GM20000 (cell line): ENCODE data around the gene CD48.
"Not testable (repeated sequence)": the region's sequence is repeated elsewhere in the genome, so short reads cannot be mapped to it uniquely, and the experiment has no call there.

Experiments used
- DNase-seq: peaks from one replicate; pipeline ENCODE4 v3.0.0; 2012; ENCODE audit warnings: low spot score
- CTCF ChIP-seq: IDR thresholded peaks from 2 replicates; pipeline ENCODE4 v1.5.1; 2012; ENCODE audit warnings: mild to moderate bottlenecking, control low read depth; ENCODE audit errors: extremely low read depth, missing control alignments

The CD48 gene

DNA sequence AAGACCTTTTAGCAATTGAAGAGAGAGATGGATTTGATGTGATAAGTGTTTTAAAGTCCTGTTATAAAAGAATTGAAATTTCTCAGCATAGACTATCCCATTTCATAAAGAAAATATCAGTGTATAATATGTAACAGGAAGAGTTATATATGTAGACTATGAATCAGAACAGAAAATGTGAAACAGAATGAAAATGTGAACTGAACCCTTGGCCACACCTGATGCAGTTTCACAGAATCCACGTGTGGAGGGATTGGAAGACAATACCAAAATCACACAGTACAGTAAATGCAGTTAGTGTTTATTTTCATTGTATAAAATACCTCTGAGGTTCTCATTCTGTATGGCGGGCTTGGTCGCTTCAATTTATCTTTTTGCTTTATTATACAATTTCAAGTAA is 54.9 kb downstream of the CD48 start:
- no peak for TF ChIP-seq CTCF
- DNase-seq = no peak

DNA sequence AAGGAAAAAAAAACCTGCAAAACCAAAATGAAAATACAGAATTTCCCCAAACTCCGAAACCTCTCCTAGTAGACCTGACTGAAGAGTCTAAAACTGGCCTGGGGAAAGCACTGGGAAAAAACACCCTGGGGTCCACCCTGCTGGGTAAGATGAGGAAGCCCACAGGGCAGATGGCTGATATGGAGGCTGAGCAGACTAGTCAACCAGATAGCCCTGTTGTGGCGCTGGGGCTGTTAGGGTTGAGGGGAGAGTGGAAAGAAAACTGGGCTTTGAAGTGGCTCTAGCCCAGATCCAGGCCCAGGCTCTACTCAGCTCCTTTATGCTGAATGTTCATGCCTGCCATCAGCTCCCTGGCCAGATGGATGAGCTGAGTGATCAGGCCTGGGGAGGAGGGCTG is 58.0 kb downstream of the CD48 start:
- DNase-seq = no peak
- TF ChIP-seq CTCF = no peak

GRCh38 chr1:160652924-160653619 is 58.5 kb downstream of the CD48 start:
- no peak for DNase-seq
- no peak for TF ChIP-seq CTCF

DNA sequence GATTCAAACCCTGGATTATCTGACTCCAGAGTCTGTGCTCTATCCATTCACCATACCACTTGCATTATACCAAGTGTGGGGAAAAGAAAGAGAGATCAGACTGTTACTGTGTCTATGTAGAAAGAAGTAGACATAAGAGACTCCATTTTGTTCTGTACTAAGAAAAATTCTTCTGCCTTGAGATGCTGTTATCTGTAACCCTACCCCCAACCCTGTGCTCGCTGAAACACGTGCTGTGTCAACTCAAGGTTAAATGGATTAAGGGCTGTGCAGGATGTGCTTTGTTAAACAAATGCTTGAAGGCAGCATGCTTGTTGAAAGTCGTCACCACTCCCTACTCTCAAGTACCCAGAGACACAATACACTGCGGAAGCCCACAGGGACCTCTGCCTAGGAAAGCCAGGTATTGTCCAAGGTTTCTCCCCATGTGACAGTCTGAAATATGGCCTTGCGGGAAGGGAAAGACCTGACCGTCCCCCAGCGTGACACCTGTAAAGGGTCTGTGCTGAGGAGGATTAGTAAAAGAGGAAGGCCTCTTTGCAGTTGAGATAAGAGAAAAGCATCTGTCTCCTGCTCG is 59.5 kb downstream of the CD48 start:
- DNase-seq = not testable (repeated sequence)

GRCh38 chr1:160651433-160652064 is 60.1 kb downstream of the CD48 start:
- TF ChIP-seq CTCF = no peak
- no peak for DNase-seq

DNA sequence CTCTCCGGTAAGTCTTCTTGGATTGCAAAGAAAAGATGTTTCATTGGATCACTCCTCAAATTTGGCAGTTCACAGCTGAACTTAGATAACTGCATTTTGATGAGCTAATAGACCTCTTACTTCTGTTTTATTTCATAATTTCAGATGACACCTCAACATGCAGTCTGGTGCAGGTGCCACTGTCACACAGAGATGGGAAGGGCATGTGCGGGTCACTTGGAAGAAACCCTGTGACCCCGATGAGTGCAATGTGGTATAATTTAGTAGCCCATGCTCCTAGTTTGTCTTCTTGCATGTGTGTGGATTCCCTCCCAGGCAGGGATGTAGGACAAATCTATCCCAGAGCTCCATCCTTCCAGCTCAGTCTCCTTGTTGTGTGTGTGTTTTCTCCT is 64.3 kb downstream of the CD48 start:
- TF ChIP-seq CTCF = no peak
- no peak for DNase-seq

DNA sequence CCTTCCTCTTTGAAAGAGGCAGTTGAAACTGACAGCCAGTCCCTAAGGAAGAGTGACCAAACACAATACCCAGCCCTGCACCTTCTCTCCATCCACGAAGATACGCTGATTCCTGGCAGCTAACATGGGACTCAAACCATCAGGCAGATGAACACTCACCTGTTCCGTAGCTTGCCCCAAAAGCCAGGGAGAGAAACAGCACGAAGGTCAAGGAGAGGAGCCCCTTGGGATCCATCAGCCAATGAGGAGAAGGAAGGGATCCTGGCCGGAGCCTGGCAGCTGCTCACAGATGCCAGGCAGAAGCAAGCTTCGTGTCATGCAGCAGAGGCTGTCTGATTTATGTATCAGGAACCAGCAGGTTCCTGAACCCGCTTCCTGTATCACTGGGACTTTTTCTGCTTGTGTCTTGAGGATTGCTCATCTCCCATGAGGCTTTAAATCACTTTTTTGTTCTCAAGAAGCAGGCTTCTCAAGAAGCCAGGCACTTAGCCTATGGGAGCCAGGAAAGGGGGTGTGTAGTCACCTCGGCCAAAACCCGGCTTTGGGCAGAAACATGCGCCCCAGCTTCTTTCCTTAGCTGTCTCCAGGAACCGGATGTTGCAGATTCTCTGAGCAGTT is 64.8 kb downstream of the CD48 start, which contains the start of gene SLAMF1:
Gene SLAMF1 (minus strand): TSS at position 334 of the 618 bp plus-strand sequence. CDS start 99 bp downstream, at position 235.
- peak; percentile 49 for DNase-seq
- no peak for TF ChIP-seq CTCF
